H1 (cell line): Measurements from ENCODE around the gene IMPDH1. TPM values are rescaled to one million over a fixed set of nuclear protein-coding genes. Genes with fewer than 3 reads are reported as not detected.

ENCODE experiments used
- CTCF ChIA-PET: fragments of 300-600 bp; sonication (Branson Sonifier 250); formaldehyde crosslinking; loops from one replicate; lab custom pipeline; 2021; ENCODE audit not compliant: partially characterized antibody; lab: Charles Lee
- POLR2A ChIA-PET: fragments of 300-600 bp; sonication (Branson Sonifier 250); formaldehyde crosslinking; loops from one replicate; lab custom pipeline; 2021; ENCODE audit warnings: inconsistent platforms; ENCODE audit not compliant: partially characterized antibody; lab: Charles Lee
- DNase-seq, 2 experiments: peaks; one replicate each; pipeline versions ENCODE4 v3.0.0 to v3.0.0-alpha.2; 2010 to 2022; ENCODE audit warnings: low spot score in 2 of 2, low read depth in 1 of 2, mixed read lengths in 1 of 2
- FAIRE-seq: peaks from 2 replicates; lab custom pipeline; 2011; peaks lifted over from hg19 to GRCh38; lab: Jason Lieb, UNC
- H2AFZ ChIP-seq: 2 replicates; pipeline ENCODE4 v1.8.1; 2012; ENCODE audit warnings: low read length, inconsistent platforms
- H2AK5ac ChIP-seq: 2 replicates; pipeline ENCODE4 v1.6.1; 2013; ENCODE audit warnings: low read depth, low read length
- H2BK120ac ChIP-seq: replicated peaks from 2 replicates; pipeline ENCODE3; 2013; ENCODE audit warnings: low read depth, low read length, inconsistent platforms
- H2BK12ac ChIP-seq: 2 replicates; pipeline ENCODE4 v1.6.1; 2013; ENCODE audit warnings: low read depth, low read length
- H2BK15ac ChIP-seq: 2 replicates; pipeline ENCODE4 v1.6.1; 2013; ENCODE audit warnings: low read length
- H2BK20ac ChIP-seq: 2 replicates; pipeline ENCODE4 v1.6.1; 2013; ENCODE audit warnings: low read length
- H2BK5ac ChIP-seq: 2 replicates; pipeline ENCODE4 v1.6.1; 2013; ENCODE audit warnings: low read depth, low read length
- H3K14ac ChIP-seq: 2 replicates; pipeline ENCODE4 v1.6.1; 2013; ENCODE audit warnings: inconsistent platforms; ENCODE audit not compliant: insufficient read length
- H3K18ac ChIP-seq: 2 replicates; pipeline ENCODE4 v1.6.1; 2013; ENCODE audit warnings: low read length; ENCODE audit errors: extremely low read depth
- H3K23ac ChIP-seq: 2 replicates; pipeline ENCODE4 v1.6.1; 2013; ENCODE audit warnings: inconsistent platforms; ENCODE audit not compliant: insufficient read length
- H3K23me2 ChIP-seq: 2 replicates; pipeline ENCODE4 v1.6.1; 2013; ENCODE audit warnings: low read depth, low read length
- H3K27ac ChIP-seq: 2 replicates; pipeline ENCODE4 v1.6.1; 2011; ENCODE audit warnings: low read depth, low read length, inconsistent platforms
- H3K27me3 ChIP-seq, 4 experiments: replicated peaks in 1 of 4; 1 replicate in 1 of 4; 2 replicates in 3 of 4; pipeline versions ENCODE4 v1.6.1 to v1.8.1; 2011 to 2013; ENCODE audit warnings: low read length in 3 of 4, mild to moderate bottlenecking in 3 of 4, inconsistent platforms in 2 of 4, mixed read lengths in 2 of 4, moderate library complexity in 1 of 4; ENCODE audit not compliant: control insufficient read depth in 3 of 4, insufficient read depth in 3 of 4; ENCODE audit errors: extremely low read depth in 1 of 4
- H3K36me3 ChIP-seq, 4 experiments: 2 replicates each; pipeline versions ENCODE4 v1.6.1 to v1.8.1; 2011 to 2013; ENCODE audit warnings: mild to moderate bottlenecking in 4 of 4, low read length in 3 of 4, moderate library complexity in 2 of 4, control low read depth in 1 of 4, inconsistent platforms in 1 of 4; ENCODE audit not compliant: insufficient read depth in 4 of 4, control insufficient read depth in 2 of 4
- H3K4ac ChIP-seq: replicated peaks from 2 replicates; pipeline ENCODE3; 2013; ENCODE audit warnings: low read length, low read depth, mixed read lengths, inconsistent platforms; ENCODE audit not compliant: insufficient read length
- H3K4me1 ChIP-seq, 4 experiments: replicated peaks in 1 of 4; 1 replicate in 1 of 4; 2 replicates in 3 of 4; pipeline versions ENCODE4 v1.6.1 to v1.8.1; 2011 to 2013; ENCODE audit warnings: low read length in 3 of 4, inconsistent platforms in 2 of 4, mixed read lengths in 1 of 4; ENCODE audit not compliant: insufficient read depth in 4 of 4, control insufficient read depth in 3 of 4
- H3K4me2 ChIP-seq, 2 experiments: 2 replicates each; pipeline versions ENCODE4 v1.6.1 to v1.8.1; 2011 to 2013; ENCODE audit warnings: low read depth in 2 of 2, low read length in 2 of 2, control low read depth in 1 of 2, inconsistent platforms in 1 of 2, mild to moderate bottlenecking in 1 of 2; ENCODE audit not compliant: insufficient read depth in 1 of 2
- H3K4me3 ChIP-seq, 4 experiments: fragments of 200-600, 300-600 bp in 1 of 4; sonication (generic), shearing (Covaris generic), sonication (Bioruptor Twin) in 1 of 4; 2 replicates each; pipeline versions ENCODE4 v1.5.1 to v1.8.1; 2011 to 2016; ENCODE audit warnings: low read length in 4 of 4, low read depth in 3 of 4, control low read depth in 2 of 4, inconsistent platforms in 2 of 4, mild to moderate bottlenecking in 2 of 4, mixed read lengths in 1 of 4, moderate library complexity in 1 of 4; ENCODE audit not compliant: insufficient read depth in 2 of 4; ENCODE audit errors: extremely low read depth in 1 of 4
- H3K56ac ChIP-seq: replicated peaks from 2 replicates; pipeline ENCODE3; 2013; ENCODE audit warnings: low read depth, mild to moderate bottlenecking, mixed read lengths, low read length, inconsistent platforms; ENCODE audit not compliant: insufficient read length
- H3K79me1 ChIP-seq: 2 replicates; pipeline ENCODE4 v1.6.1; 2013; ENCODE audit warnings: low read depth, low read length, control low read depth
- H3K79me2 ChIP-seq, 2 experiments: 2 replicates each; pipeline versions ENCODE4 v1.6.1 to v1.8.1; 2012 to 2013; ENCODE audit warnings: low read length in 2 of 2, mild to moderate bottlenecking in 2 of 2, inconsistent platforms in 1 of 2; ENCODE audit not compliant: insufficient read depth in 2 of 2, control insufficient read depth in 1 of 2
- H3K9ac ChIP-seq, 4 experiments: replicated peaks in 1 of 4; 1 replicate in 1 of 4; 2 replicates in 3 of 4; pipeline versions ENCODE4 v1.6.1 to v1.8.1; 2011 to 2013; ENCODE audit warnings: low read depth in 3 of 4, low read length in 3 of 4, control low read depth in 2 of 4, mild to moderate bottlenecking in 2 of 4, moderate library complexity in 2 of 4, inconsistent platforms in 1 of 4; ENCODE audit errors: extremely low read depth in 1 of 4
- H3K9me3 ChIP-seq, 2 experiments: 2 replicates each; pipeline versions ENCODE4 v1.6.1 to v1.8.1; 2012 to 2013; ENCODE audit warnings: mild to moderate bottlenecking in 2 of 2, moderate library complexity in 2 of 2, control low read depth in 1 of 2, inconsistent platforms in 1 of 2, low read depth in 1 of 2, low read length in 1 of 2, mixed read lengths in 1 of 2; ENCODE audit not compliant: insufficient read depth in 2 of 2
- H4K20me1 ChIP-seq, 2 experiments: replicated peaks in 1 of 2; 2 replicates each; pipeline versions ENCODE3 to v1.8.1; 2011 to 2013; ENCODE audit warnings: inconsistent platforms in 2 of 2, low read length in 2 of 2, mild to moderate bottlenecking in 1 of 2; ENCODE audit not compliant: insufficient read depth in 2 of 2, control insufficient read depth in 1 of 2
- H4K5ac ChIP-seq: 2 replicates; pipeline ENCODE4 v1.6.1; 2013; ENCODE audit warnings: low read length, low read depth, mixed read lengths, inconsistent platforms; ENCODE audit not compliant: insufficient read length
- H4K8ac ChIP-seq: 2 replicates; pipeline ENCODE4 v1.8.0; 2013; ENCODE audit warnings: mild to moderate bottlenecking, moderate library complexity, low read length, inconsistent platforms; ENCODE audit not compliant: insufficient read depth; ENCODE audit errors: extremely low read depth
- H4K91ac ChIP-seq: replicated peaks from 2 replicates; pipeline ENCODE3; 2013; ENCODE audit warnings: low read length, mixed read lengths, inconsistent platforms; ENCODE audit not compliant: insufficient read length
- BACH1 ChIP-seq: IDR thresholded peaks from 2 replicates; pipeline ENCODE4 v1.6.1; 2012; ENCODE audit warnings: low read length, improper control_type of control experiment
- BRCA1 ChIP-seq: IDR thresholded peaks from 2 replicates; pipeline ENCODE4 v1.6.1; 2012; ENCODE audit warnings: low read depth, low read length, improper control_type of control experiment
- EGR1 ChIP-seq: IDR thresholded peaks from 2 replicates; pipeline ENCODE4 v1.6.1; 2011; ENCODE audit warnings: low read depth, low read length, borderline replicate concordance
- EZH2 ChIP-seq: fragments of 200-600 bp; sonication (generic); IDR thresholded peaks from 2 replicates; pipeline ENCODE4 v1.7.1; 2012; ENCODE audit warnings: low read depth, mild to moderate bottlenecking, moderate library complexity, low read length, inconsistent platforms; ENCODE audit not compliant: severe bottlenecking
- JUN ChIP-seq: IDR thresholded peaks from 2 replicates; pipeline ENCODE4 v1.6.1; 2011; ENCODE audit warnings: low read depth, mild to moderate bottlenecking, improper control_type of control experiment, low read length
- KDM1A ChIP-seq: fragments of 200-600, 300-600 bp; sonication (generic); IDR thresholded peaks from 2 replicates; pipeline ENCODE4 v1.7.1; 2016; ENCODE audit warnings: mild to moderate bottlenecking, low read length, borderline replicate concordance
- MAX ChIP-seq: IDR thresholded peaks from 2 replicates; pipeline ENCODE4 v1.6.1; 2012; ENCODE audit warnings: inconsistent platforms
- NRF1 ChIP-seq: IDR thresholded peaks from 2 replicates; pipeline ENCODE4 v1.6.1; 2011; ENCODE audit warnings: mild to moderate bottlenecking, low read depth, low read length, improper control_type of control experiment
- POU5F1 ChIP-seq: IDR thresholded peaks from 2 replicates; pipeline ENCODE4 v1.6.1; 2011; ENCODE audit warnings: low read depth, mild to moderate bottlenecking, low read length, moderate library complexity
- RBBP5 ChIP-seq: IDR thresholded peaks from 2 replicates; pipeline ENCODE4 v1.7.1; 2012; ENCODE audit warnings: low read depth, mild to moderate bottlenecking, inconsistent platforms, low read length, moderate library complexity, borderline replicate concordance
- RNF2 ChIP-seq: fragments of 200-900, 300-1000 bp; sonication (generic); IDR thresholded peaks from 2 replicates; pipeline ENCODE4 v1.7.1; 2016; ENCODE audit warnings: borderline replicate concordance, low read depth, mild to moderate bottlenecking, antibody characterized with exemption, low read length; ENCODE audit not compliant: poor library complexity, severe bottlenecking; ENCODE audit errors: missing control alignments
- SUZ12 ChIP-seq: fragments of 200-600 bp; sonication (generic); IDR thresholded peaks from 2 replicates; pipeline ENCODE4 v1.6.1; 2012; ENCODE audit warnings: mild to moderate bottlenecking, inconsistent platforms, low read length, moderate library complexity, mixed read lengths
- TAF7 ChIP-seq: optimal IDR thresholded peaks from 2 replicates; pipeline ENCODE3; 2011; ENCODE audit warnings: low read depth, mild to moderate bottlenecking, inconsistent platforms, low read length, moderate library complexity, borderline replicate concordance
- YY1 ChIP-seq: IDR thresholded peaks from 2 replicates; pipeline ENCODE4 v1.6.1; 2011; ENCODE audit warnings: low read depth, mild to moderate bottlenecking, low read length
- WGBS, 2 experiments: shearing (Covaris generic) in 1 of 2; methylation state at CpG; one replicate each; pipeline versions ENCODE4 v1.1.6 to v1.1.7; 2013 to 2015; ENCODE audit warnings: low lambda C conversion rate in 2 of 2, mixed read lengths in 2 of 2, inconsistent platforms in 1 of 2, low coverage in 1 of 2, missing lambda C conversion rate in 1 of 2; ENCODE audit not compliant: insufficient replicate concordance in 2 of 2, insufficient coverage in 1 of 2, insufficient read length in 1 of 2; ENCODE audit errors: extremely low coverage in 1 of 2, missing lambda C conversion rate in 1 of 2; 5-methylcytosine and 5-hydroxymethylcytosine counted together
- polyA plus RNA-seq, 7 experiments: library from polyadenylated mRNA; depleted of rRNA in 3 of 7; stranded (reverse) in 5 of 7; unstranded in 2 of 7; fragments of >200 nt in 5 of 7; fragments of 200-250 nt in 2 of 7; gene quantifications; 1 replicate in 5 of 7; 2 replicates in 1 of 7; 4 replicates in 1 of 7; pipeline versions ENCODE4 v1.2.1 to v1.2.3, GENCODE V29; 2011 to 2013; ENCODE audit warnings: missing spikeins in 2 of 7, mixed read lengths in 2 of 7
- total RNA-seq: library from RNA; stranded (reverse); fragmentation: NEBNext Ultra II Directional; extraction: Animal tissue kit (Norgen Biotek cat#: 25700); gene quantifications from 2 replicates; pipeline ENCODE4 v1.2.1, GENCODE V29; 2021

IMPDH1 gene
- total and polyA plus RNA-seq, 2 of the 8 experiments (the other 6 are each of a cell fraction or from before 2014, with no cell fraction given): 45.8 TPM

- Histone ChIP-seq H3K4me3 (no peak overlapping the region), H3K79me2 (no peaks in the 10 kb centered on the region), H2BK120ac (no peak overlapping the region), H4K20me1 (no peaks in the 10 kb centered on the region), H3K23me2 (peaks cover 3% of the 10 kb centered on the region; the same call in 1 of the 2 replicates), H3K23ac (no peak overlapping the region), H3K79me1 (no peaks in the 10 kb centered on the region), H3K4me1 (peaks cover 0 to 3% (median 0%) of the 10 kb centered on the region in 4 experiments; a peak in 1 of 7 replicates), H2AFZ (no peak overlapping the region), H4K5ac (no peak overlapping the region), H2BK15ac (no peak overlapping the region), H3K14ac (no peak overlapping the region), H3K27me3 (no peaks in the 10 kb centered on the region), H2BK5ac (no peak overlapping the region), H3K56ac (no peak overlapping the region), H3K36me3 (no peaks in the 10 kb centered on the region), H2AK5ac (no peak overlapping the region), H3K18ac (no peak overlapping the region), H3K4ac (no peak overlapping the region), H4K8ac (no peak overlapping the region), H2BK12ac (no peak overlapping the region), H3K9ac (no peak overlapping the region), H3K9me3 (no peaks in the 10 kb centered on the region), H4K91ac (no peak overlapping the region), H3K4me2 (no peak overlapping the region), H3K27ac (no peak overlapping the region), H2BK20ac (0 out of 2 replicates have a peak overlapping the region, but pooled peaks have one; percentile 13)
- 90% methylated on average over 7 of the region's 7 CpGs; no CpG with 5 or more reads in 1 of the 2 experiments for WGBS, 2 experiments
- FAIRE-seq (no peak), DNase-seq (no peak)
- POLR2A ChIA-PET: interaction anchor here (0.9 kb wide), 1 partner anchor 17 kb away, joined by 3 read pairs; no protein-coding TSS in a partner anchor
- CTCF ChIA-PET: interaction anchor here (1.7 to 24.8 kb wide), 7 partner anchors 8 to 59 kb away, joined by 6 to 188 read pairs (median 18); partner anchors contain the start of gene IMPDH1
- TF ChIP-seq RBBP5 (no peak), JUN (no peak), BACH1 (no peak), MAX (no peak), POU5F1 (no peak), YY1 (no peak), BRCA1 (no peak), KDM1A (no peak), NRF1 (no peak), EGR1 (no peak), SUZ12 (no peak), RNF2 (no peak), EZH2 (no peak), TAF7 (no peak)
Measured at GRCh38 chr7:128419257-128419656, 9.5 kb upstream of the IMPDH1 start.
